ENCODE results near the gene GIMAP1. TPM values are rescaled to one million over a fixed set of nuclear protein-coding genes. Genes with fewer than 3 reads are reported as not detected.
"Not testable (repeated sequence)": the region's sequence is repeated elsewhere in the genome, so short reads cannot be mapped to it uniquely, and the experiment has no call there.

The GIMAP1 gene
- 1 to 10 TPM; 3.6 to 4.7 TPM for total RNA-seq

DNA sequence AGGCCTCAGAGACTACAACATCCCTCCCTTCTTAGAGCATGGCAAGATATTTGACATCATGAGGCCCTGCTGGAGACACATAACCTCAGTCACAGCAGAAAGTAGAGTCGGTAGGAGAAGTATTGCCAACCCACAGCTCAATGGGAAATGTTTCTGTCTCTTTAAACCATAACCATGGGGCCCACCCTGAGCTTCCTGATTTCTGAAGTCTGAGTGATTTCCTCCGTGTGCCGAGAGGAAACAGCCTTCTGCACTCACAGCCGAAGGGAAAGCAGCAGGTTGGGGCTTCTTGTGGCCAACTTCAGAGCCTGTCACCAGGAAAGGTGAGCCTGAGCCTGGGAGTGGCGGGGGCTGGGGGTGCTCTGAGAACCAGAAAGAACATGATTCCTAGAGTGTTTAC, at the start of gene GIMAP1:
TSS of gene GIMAP1 (plus strand) at position 246 of the 400 bp plus-strand sequence. CDS start 2,435 bp downstream, outside the sequence.
- ChIA-PET CTCF (interaction anchor here (0.7 to 2.3 kb wide), 10 partner anchors 9 to 394 kb away, joined by 3 to 11 read pairs (median 4); partner anchors contain the start of gene GIMAP4), POLR2A (interaction anchor here (0.9 to 3.4 kb wide), 11 partner anchors 14 to 201 kb away, joined by 3 to 23 read pairs (median 6); partner anchors contain the start of genes GIMAP2 and GIMAP5)

DNA sequence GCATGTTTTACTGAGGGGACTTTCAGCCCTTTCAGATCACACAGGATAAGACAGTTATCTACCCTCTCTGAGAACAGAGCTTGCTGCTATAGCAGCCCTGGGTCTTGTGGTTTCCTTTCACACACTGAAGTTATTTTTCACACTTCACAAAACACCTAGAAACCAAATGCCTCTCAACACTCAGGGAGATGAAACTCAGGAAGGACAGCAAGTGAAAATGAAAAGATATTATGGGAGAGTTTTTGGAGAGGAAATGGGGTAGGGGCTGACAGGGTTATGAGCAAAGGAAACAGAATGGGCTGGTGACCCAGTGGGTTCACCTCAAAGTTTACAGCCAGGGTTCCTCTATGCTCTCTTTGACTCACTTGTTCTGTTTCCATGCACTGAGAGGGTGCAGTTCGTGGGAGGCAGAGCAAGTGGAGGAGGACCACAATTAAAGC, 47.9 kb upstream of the GIMAP1 start:
- ChIA-PET CTCF (interaction anchor here (1.2 to 1.8 kb wide), 4 partner anchors 32 to 219 kb away, joined by 3 to 5 read pairs (median 4); no protein-coding TSS in a partner anchor), POLR2A (interaction anchor here (0.9 to 1.5 kb wide), 4 partner anchors 17 to 87 kb away, joined by 4 to 8 read pairs (median 5); partner anchors contain the start of genes GIMAP1 and GIMAP2)

DNA sequence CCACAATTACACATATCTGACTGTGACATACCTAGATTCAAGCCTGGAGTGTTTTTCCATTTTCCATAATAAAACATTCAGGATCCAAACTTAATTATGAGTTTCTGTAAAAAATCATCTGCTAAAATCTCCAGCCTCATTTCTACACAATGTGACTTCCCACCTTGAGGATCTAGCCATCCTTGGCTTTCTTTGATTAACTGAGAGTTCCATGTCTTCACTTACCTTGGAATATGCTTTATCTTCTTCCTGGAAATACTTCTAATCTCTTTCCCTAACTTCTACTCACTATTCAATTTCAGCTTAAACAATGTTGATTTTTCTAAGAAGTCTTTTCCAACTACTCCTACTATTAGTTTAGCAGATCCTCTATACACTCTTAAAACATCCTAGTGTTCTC, 47.4 kb upstream of the GIMAP1 start:
- CTCF ChIA-PET = interaction anchor here (1.2 to 1.8 kb wide), 4 partner anchors 32 to 220 kb away, joined by 3 to 5 read pairs (median 4); no protein-coding TSS in a partner anchor
- POLR2A ChIA-PET = interaction anchor here (1.1 to 1.5 kb wide), 3 partner anchors 17 to 87 kb away, joined by 4 to 8 read pairs (median 6); partner anchors contain the start of genes GIMAP1 and GIMAP2

DNA sequence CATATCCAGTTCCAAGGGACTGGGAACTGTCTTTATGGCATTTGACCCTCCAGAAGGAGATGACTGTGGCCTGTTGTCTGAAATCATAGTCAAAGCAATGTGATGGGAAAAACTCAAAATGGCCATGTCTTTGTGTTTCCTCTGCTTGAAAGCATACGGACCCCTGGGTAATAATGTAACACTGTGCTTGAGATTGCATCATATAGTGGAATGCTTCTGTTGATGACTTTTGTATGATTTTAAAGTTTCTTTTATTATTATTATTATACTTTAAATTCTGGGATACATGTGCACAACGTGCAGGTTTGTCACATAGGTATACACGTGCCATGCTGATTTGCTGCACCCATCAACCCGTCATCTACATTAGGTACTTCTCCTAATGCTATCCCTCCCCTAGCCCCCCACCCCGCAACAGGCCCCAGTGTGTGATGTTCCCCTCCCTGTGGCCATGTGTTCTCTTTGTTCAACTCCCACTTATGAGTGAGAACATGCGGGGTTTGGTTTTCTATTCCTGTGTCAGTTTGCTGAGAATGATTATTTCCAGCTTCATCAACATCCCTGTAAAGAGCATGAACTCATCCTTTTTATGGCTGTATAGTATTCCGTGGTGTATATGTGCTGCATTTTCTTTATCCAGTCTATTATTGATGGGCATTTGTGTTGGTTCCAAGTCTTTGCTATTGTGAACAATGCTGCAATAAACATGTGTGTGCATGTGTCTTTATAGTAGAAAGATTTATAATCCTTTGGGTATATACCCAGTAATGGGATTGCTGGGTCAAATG, 44.4 kb upstream of the GIMAP1 start:
- POLR2A ChIA-PET, CTCF ChIA-PET: not testable (repeated sequence)

DNA sequence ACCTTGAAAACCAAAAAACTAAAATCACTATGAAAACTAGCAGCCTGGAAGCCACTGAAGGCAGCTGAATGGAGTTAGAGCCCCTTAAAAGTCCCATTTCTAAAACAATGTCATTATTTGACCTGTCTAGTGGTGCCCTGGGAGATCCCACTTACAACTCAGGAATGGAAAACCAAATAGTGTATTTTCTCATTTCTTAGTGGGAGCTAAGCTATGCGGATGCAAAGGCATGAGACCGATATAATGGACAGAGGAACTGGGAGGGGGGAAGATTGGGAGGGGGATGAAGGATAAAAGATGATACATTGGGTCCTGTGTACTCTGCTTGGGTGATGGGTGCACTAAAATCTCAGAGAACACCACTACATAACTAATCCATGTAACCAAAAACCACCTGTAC, 40.7 kb upstream of the GIMAP1 start:
- CTCF ChIA-PET = no interaction called here

DNA sequence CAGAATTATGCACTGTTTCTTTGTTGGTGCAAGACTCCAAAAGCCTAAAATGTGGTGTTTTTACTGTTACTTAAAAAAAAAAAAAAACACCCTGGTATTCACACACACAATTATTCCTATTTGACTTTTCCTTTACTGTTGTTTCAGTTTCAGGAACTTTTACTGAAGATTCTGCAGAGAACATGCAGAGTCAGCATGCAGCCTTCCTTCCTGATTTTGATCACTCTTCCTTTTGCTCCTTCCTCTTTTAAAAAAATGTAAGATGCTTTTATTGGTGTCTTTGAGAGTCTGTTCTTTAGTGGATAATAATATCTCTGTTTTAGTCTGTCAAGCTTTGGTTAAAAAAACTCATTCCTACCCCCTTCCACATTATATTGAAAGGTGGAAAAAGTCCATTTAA, 40.1 kb upstream of the GIMAP1 start:
- POLR2A ChIA-PET, CTCF ChIA-PET: not testable (repeated sequence)

More for the DNA sequence above, 40.7 kb upstream of the GIMAP1 start:
- POLR2A ChIA-PET = interaction anchor here (0.6 kb wide), 1 partner anchor 11 kb away, joined by 5 read pairs; no protein-coding TSS in a partner anchor

DNA sequence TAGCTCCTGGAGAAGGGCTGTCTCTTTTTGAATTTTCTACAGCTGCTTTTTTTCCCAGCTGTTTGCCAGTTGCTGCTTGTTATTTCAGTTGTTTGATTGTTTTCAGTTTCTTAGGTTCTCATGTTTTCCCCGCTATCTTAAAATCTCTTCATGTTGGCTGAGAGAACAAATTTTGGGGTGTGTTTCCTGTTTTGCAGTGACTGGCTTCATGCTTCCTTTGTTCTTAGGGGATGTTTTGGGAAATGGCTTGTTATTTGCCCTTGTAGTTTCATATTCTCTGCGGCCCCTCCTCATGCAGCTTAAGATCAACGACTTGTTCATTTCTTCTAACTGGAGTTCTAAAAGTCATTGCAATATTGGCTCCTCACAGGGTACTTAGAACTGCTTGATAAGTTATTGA, 39.6 kb upstream of the GIMAP1 start:
- CTCF ChIA-PET, POLR2A ChIA-PET: not testable (repeated sequence)

DNA sequence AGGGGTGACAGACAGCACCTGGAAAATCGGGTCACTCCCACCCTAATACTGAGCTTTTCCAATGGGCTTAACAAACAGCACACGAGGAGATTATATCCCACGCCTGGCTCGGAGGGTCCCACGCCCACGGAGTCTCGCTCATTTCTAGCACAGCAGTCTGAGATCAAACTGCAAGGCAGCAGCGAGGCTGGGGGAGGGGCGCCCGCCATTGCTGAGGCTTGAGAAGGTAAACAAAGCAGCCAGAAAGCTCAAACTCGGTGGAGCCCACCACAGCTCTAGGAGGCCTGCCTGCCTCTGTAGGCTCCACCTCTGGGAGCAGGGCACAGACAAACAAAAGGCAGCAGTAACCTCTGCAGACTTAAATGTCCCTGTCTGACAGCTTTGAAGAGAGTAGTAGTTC, 37.8 kb upstream of the GIMAP1 start:
- CTCF ChIA-PET = not testable (repeated sequence)

DNA sequence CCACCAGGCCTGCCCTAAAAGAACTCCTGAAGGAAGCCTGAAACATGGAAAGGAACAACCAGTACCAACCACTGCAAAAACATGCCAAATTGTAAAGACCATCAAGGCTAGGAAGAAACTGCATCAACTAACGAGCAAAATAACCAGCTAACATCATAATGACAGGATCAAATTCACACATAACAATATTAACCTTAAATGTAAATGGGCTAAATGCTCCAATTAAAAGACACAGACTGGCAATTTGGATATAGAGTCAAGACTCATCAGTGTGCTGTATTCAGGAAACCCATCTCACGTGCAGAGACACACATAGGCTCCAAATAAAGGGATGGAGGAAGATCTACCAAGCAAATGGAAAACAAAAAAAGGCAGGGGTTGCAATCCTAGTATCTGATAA, 36.0 kb upstream of the GIMAP1 start:
- POLR2A ChIA-PET = not testable (repeated sequence)

More for the DNA sequence above, 37.8 kb upstream of the GIMAP1 start:
- POLR2A ChIA-PET = not testable (repeated sequence)

DNA sequence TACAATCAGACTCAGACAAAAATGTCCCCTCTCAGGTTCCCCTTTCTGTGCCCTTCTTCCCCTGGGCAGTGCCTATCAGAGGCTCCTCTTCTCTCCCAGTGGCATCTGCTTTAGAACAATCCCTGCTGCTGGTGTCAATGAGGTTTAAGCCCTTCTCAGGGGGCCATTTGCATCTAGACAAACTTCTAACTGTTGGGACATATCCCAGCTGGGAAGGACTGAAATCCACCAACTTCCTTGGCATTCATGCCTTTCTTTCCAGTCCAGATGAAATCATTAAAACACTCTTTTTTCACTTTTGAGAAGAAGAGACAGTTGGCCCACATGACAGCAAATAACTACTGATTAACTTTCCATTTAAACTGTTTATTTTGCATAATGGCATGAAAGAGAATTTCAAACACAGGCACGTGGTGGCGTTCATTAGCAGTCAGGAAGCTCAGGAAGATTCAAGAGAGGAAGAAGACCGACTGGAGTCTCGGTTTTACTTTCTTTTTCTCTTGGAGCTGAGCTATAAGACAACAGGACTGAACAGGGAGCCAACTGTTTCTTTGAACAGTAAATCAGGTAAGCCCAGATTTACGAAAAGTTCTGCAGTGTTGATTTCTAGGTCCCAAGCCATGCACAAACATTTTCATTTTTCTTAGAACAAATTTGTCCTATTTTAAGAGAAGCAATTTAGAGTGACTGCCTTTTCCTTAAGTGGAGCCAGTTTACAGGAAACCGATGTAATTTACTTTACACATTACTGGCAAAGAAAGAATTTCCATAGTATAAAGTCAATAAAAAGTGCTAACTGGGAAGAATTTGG, 31.0 kb upstream of the GIMAP1 start, which contains the start of gene GIMAP2:
TSS of gene GIMAP2 (plus strand) at position 488 of the 811 bp plus-strand sequence. CDS start 1,354 bp downstream, outside the sequence.
- ChIA-PET POLR2A (interaction anchor here (0.7 to 2.4 kb wide), 6 partner anchors 17 to 170 kb away, joined by 3 to 11 read pairs (median 6); partner anchors contain the start of genes GIMAP1 and GIMAP5), CTCF (interaction anchor here (1.5 to 1.9 kb wide), 3 partner anchors 32 to 235 kb away, joined by 4 to 7 read pairs (median 5); partner anchors contain the start of gene GIMAP8)

More for the DNA sequence above, 36.0 kb upstream of the GIMAP1 start:
- CTCF ChIA-PET = not testable (repeated sequence)

DNA sequence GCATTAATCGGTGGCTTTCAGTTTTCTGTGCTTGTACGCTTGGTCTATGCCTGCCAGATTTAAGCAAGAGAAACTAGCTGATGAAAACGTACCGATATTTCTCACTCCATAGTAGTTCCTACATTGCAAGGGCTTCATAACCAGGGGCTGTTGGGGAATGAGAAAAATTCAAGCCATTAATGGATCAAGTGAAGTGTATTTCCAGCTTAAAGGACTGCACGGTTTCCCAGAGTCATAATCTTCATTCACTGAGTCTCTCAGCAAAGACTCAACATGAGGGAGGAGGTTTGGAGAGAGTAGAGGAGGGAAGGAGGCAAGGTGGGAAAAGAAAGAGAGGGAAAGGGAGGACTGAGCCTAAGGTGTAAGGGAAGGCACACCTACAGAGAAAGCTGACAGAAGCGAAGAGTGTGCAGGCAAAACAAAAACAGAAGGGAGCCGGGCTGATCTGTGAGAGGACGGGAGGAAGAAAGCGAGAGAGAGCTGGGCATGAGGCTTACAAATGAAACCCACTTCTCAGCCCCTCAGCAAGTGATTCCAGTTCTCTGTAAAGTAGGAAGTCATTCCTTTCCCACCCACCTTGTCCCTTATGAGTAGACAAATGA, 30.3 kb upstream of the GIMAP1 start:
- ChIA-PET POLR2A (interaction anchor here (0.7 to 2.4 kb wide), 7 partner anchors 18 to 170 kb away, joined by 3 to 11 read pairs (median 5); partner anchors contain the start of genes GIMAP1 and GIMAP5), CTCF (interaction anchor here (1.5 to 1.9 kb wide), 3 partner anchors 31 to 235 kb away, joined by 4 to 7 read pairs (median 5); partner anchors contain the start of gene GIMAP8)

DNA sequence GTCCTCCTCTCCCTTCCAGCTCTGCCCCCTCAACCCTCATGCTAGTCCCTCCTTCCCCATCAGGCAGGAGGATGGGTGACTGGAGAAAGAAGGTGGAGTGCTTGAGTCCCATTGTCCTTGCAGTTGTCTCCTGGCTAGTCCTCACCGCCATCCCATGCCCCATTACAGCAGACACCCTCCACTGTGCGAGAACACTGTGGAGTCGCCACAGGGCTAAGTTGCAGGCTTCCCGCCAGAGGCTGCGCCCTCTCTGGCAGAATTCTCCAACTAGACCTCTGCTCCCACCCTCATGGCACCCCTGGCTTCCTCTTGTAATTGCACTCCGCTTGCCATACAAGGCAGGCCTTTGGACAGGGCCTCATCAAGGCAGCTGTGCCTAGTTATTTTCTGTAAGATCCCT, 27.8 kb upstream of the GIMAP1 start:
- CTCF ChIA-PET = no interaction called here
- POLR2A ChIA-PET = no interaction called here

DNA sequence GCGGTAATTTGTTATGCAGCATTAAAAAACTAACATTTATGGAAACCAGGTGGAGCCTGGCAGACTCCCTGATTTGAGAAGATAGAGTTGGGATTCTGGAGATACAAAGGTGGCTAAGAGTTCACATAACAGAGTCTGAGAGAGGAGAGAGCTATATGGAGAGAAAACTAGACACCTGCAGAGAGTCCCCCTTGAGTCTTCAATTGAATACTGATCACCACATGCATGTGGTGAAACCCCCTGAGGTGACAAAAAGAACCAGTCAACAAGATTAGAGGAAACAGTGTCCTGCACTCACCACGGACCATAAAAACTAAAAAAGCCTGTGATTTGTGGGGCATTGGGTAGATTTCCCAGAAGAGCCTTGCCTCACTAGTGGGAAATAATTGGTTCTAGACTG, 20.8 kb upstream of the GIMAP1 start:
- ChIA-PET CTCF (no interaction called here), POLR2A (no interaction called here)

DNA sequence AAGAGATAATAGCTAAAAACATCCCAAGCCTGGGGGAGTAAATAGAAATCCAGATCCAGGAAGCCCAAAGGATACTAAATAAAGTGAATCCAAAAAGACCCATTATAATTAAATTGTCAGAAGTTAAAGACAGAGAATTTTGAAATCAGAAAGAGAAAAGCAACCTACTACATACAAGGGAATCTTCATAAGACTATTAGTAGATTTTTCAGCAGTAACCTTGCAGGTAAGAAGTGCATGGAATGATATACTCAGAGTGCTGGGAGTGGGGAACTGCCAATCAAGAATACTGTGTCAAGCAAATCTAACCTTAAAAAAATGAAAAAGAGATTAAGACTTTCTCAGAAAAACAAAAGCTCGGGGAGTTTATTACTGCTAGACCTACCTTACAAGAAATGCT, 13.2 kb upstream of the GIMAP1 start:
- POLR2A ChIA-PET = no interaction called here
- CTCF ChIA-PET = no interaction called here

DNA sequence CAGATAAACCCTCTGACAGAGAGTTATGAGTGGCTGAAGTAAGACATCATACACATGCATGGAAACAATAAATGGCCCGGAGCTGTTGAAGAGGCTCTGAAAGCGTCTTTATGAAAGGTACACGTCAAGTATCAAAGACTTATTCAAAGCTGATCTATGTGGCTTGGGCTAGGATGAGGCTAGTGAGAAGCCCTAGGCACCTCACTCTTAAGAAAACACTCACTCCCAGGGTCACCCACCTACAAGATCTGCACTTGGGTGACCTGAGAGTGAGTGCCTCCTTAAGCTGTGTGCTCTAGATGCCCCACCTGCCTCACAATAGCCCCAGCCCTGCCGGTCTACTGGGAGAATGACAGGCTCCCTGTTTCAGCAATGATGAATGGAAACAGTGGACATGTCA, 1.1 kb upstream of the GIMAP1 start:
- ChIA-PET CTCF (interaction anchor here (0.7 to 2.3 kb wide), 9 partner anchors 10 to 264 kb away, joined by 3 to 11 read pairs (median 4); no protein-coding TSS in a partner anchor), POLR2A (interaction anchor here (0.8 to 3.4 kb wide), 11 partner anchors 15 to 266 kb away, joined by 3 to 23 read pairs (median 6); partner anchors contain the start of genes GIMAP2 and GIMAP5)

DNA sequence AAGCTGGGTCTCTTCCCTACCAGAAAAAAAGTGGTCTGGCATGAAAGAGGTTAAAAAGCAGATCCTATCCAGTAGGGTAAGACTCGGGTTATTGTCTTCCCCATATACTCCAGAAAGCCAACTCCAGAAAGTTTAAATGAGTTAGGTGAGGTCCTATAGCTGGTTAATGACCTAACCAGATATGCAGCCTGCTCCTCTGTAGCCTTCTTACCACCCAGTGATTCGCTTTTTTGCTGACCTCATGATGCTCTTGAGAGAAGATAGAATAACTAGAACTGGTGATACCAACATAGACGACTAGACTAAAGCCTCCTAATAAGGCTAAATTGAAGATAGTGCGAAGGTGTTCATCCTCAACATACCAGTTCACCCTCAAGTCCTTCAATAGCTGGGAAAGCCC, 675 bp upstream of the GIMAP1 start:
- POLR2A ChIA-PET = interaction anchor here (0.8 to 3.4 kb wide), 13 partner anchors 15 to 267 kb away, joined by 3 to 23 read pairs (median 4); partner anchors contain the start of genes GIMAP2 and GIMAP5
- CTCF ChIA-PET = interaction anchor here (0.7 to 2.3 kb wide), 11 partner anchors 10 to 393 kb away, joined by 3 to 11 read pairs (median 4); partner anchors contain the start of gene GIMAP4

DNA sequence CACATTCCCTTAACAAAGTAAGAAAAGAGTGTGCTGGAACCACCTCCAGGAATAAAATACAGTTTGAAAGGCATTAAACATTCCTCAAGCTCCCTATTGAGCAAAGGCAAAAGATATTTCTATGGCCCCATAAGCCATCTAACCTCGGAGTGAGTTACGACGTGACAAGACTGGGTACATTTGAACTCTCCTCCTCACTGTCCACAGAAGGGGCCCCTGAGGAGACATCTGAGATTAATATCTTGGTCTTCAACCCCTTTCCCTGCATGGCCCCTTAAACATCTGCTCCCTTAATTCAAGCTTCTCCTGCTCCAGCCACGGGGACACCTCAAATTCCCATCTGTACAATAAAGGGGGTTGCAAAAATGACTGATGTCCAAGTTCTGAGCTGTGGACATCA, 526 bp downstream of the GIMAP1 start:
- CTCF ChIA-PET = interaction anchor here (1.1 to 2.3 kb wide), 6 partner anchors 13 to 268 kb away, joined by 3 to 11 read pairs (median 5); partner anchors contain the start of genes GIMAP2 and GIMAP4
- POLR2A ChIA-PET = interaction anchor here (0.9 to 3.4 kb wide), 9 partner anchors 14 to 197 kb away, joined by 3 to 23 read pairs (median 6); partner anchors contain the start of genes GIMAP2 and GIMAP5

DNA sequence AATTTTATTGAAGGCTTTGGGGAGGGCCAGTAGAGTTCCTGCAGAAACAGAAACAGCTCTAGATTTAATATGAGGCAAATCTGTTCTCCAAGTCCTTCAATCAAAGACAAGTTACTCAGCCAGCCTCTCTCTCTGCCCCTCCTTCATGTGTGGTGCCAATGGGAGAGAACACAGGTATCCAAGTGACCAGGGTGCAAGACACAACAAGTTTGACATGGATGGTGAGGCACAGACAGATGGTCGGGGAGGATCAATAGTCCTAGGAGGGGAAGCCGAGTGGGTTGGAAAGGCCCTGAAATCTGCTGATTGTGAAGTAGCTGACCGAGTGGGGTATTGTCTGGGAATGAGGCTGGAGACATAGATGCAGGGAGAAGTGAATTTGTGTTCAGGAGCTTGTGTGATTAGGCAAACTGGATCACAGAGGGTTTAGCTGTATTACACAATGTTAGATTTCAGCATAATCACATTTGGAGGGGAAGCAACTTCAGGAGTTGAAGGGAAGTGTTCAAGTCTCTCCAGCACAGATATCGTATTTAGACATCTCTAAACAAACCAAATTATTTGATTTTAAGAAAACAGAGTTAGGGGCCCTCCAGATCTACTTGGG, 1.5 kb downstream of the GIMAP1 start:
- ChIA-PET CTCF (interaction anchor here (1.3 to 1.4 kb wide), 2 partner anchors 15 to 32 kb away, joined by 4 read pairs; partner anchors contain the start of gene GIMAP2), POLR2A (interaction anchor here (3.1 to 3.4 kb wide), 2 partner anchors 15 to 20 kb away, joined by 22 to 23 read pairs; partner anchors contain the start of gene GIMAP5)
